Breast epithelium (tissue), 4 donors: ENCODE results near the gene IGSF9. TPM values are rescaled to one million over a fixed set of nuclear protein-coding genes. Genes with fewer than 3 reads are reported as not detected.
A peak's percentile ranks its signal among the peaks of the same experiment; 100 is the strongest.
"Not testable (repeated sequence)": the region's sequence is repeated elsewhere in the genome, so short reads cannot be mapped to it uniquely, and the experiment has no call there.

Source experiments
- DNase-seq, 2 donors: peaks; one replicate each; pipeline ENCODE4 v3.0.0-alpha.2; 2019; ENCODE audit warnings: low spot score in 2 of 2
- H3K27ac ChIP-seq, 2 donors: fragments of 200-600 bp; sonication (generic) in 1 of 2; one replicate each; pipeline ENCODE4 v1.5.1; 2016 to 2019; ENCODE audit warnings: mild to moderate bottlenecking in 1 of 2
- H3K27me3 ChIP-seq, 2 donors: fragments of 200-600 bp; sonication (generic) in 1 of 2; one replicate each; pipeline versions ENCODE4 v1.5.1 to v1.6.0; 2017 to 2019; ENCODE audit warnings: control low read depth in 1 of 2, mild to moderate bottlenecking in 1 of 2
- H3K36me3 ChIP-seq: fragments of 200-600 bp; one replicate; pipeline ENCODE4 v1.5.1; 2019
- H3K4me1 ChIP-seq, 2 donors: fragments of 200-600 bp; sonication (generic); one replicate each; pipeline ENCODE4 v1.5.1; 2016 to 2019; ENCODE audit warnings: control low read depth in 1 of 2
- H3K4me3 ChIP-seq, 3 donors: fragments of 200-600 bp; sonication (generic); 1 replicate in 2 of 3; 2 replicates in 1 of 3; pipeline ENCODE4 v1.5.1; 2016 to 2019; ENCODE audit warnings: mild to moderate bottlenecking in 3 of 3, moderate library complexity in 2 of 3
- H3K9me3 ChIP-seq, 2 donors: fragments of 200-600 bp; sonication (generic) in 1 of 2; one replicate each; pipeline ENCODE4 v1.5.1; 2016 to 2019; ENCODE audit warnings: control low read depth in 1 of 2
- POLR2A ChIP-seq: fragments of 450-650 bp; IDR thresholded peaks from one replicate; pipeline ENCODE4 v1.6.1; 2016; ENCODE audit warnings: antibody characterized with exemption, mild to moderate bottlenecking, moderate library complexity
- POLR2AphosphoS5 ChIP-seq, 3 donors: sonication (generic); formaldehyde crosslinking; IDR thresholded peaks; one replicate each; pipeline ENCODE4 v1.6.1; 2017; ENCODE audit warnings: antibody characterized with exemption in 3 of 3
- intact Hi-C: fragments of 100-400 bp; cut with DNase I; formaldehyde crosslinking; loops from one replicate; pipeline ENCODE4 v1.15.1; 2023; ENCODE audit warnings: low total_unique reads
- total RNA-seq, 3 donors: library from RNA; depleted of rRNA; stranded (reverse); fragments of >200 nt; gene quantifications; one replicate each; pipeline ENCODE4 v1.1.0, GENCODE V29; 2016
- TF ChIP-seq, protein P1 (sequence below), 3 donors: fragments of 450-650 bp; IDR thresholded peaks; one replicate each; pipeline ENCODE4 v1.5.1; 2016 to 2017; ENCODE audit warnings: antibody characterized with exemption in 3 of 3, mild to moderate bottlenecking in 3 of 3, moderate library complexity in 3 of 3

The IGSF9 gene
- total RNA-seq, 3 donors from 2014 or later, result 5.9 to 8.0 TPM; not detected in 1

DNA sequence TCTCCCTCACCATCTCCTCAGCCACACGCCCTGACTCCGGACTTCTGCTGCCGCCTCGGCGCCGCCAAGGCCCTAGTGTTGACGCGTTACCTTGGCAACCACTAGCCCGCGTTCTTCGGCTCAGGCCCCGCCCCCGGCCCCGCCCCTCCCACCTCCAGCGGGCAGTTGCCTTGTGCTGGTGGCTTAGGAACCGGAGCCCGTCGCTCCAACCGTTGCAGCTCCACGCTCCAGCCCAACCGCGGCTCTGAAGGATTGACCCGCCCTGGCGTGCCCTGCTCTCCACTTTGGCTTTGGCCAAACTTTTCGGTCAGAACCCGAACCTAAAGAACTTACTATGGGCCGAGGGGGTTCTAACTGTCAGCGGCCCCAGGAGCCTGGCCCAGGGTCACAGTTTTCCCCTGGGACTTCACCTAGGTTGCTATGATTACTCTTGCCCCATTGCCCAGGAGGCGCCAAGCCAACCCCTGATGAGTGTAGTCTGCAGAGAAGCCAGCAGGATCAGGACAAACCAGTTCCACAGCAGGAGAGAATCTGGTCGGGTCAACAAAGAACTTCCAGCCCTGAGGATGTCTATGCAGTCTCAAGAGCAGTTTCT is 45.2 kb downstream of the IGSF9 start, which contains the start of gene CFAP45:
TSS of gene CFAP45 (minus strand) at position 80 of the 595 bp plus-strand sequence. CDS start at position 13, 67 bp downstream.
- intact Hi-C loops, result no loop called here
- Histone ChIP-seq H3K4me1 (no peaks in the 10 kb centered on the region), H3K9me3 (no peaks in the 10 kb centered on the region), H3K27ac (peak within 1 kb of the TSS; percentile 89 to 92), H3K4me3 (peak within 1 kb of the TSS in 1 of 3 donors; percentile 41), H3K36me3 (no peaks in the 10 kb centered on the region), H3K27me3 (no peaks in the 10 kb centered on the region)
- TF ChIP-seq POLR2A, result no peak
- TF ChIP-seq POLR2AphosphoS5 (IDR thresholded peaks at IDR 0.05), result peak in 2 of 3 donors; percentile 13 to 57
- peak; percentile 84 to 91 for DNase-seq

DNA sequence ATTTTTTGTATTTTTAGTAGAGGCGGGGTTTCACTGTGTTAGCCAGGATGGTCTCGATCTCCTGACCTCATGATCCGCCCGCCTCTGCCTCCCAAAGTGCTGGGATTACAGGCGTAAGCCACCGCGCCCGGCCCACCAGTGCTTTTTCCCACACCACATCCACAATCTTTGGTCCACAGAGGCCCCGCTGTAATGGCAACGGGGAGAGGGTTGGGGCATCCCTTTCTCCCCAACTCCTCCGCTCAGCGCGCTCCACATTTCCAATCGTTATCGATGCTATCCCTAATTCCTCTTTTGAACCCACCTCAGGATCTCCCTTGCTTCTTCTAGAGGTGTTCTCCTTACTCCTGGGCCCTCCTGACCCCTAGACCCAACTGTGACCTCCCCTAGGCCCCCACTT is 45.8 kb downstream of the IGSF9 start:
- H3K9me3 ChIP-seq, H3K4me1 ChIP-seq, H3K36me3 ChIP-seq, H3K27me3 ChIP-seq, DNase-seq, H3K4me3 ChIP-seq, intact Hi-C loops: not testable (repeated sequence)
- peak overlapping the region; percentile 89 to 92 for H3K27ac ChIP-seq

DNA sequence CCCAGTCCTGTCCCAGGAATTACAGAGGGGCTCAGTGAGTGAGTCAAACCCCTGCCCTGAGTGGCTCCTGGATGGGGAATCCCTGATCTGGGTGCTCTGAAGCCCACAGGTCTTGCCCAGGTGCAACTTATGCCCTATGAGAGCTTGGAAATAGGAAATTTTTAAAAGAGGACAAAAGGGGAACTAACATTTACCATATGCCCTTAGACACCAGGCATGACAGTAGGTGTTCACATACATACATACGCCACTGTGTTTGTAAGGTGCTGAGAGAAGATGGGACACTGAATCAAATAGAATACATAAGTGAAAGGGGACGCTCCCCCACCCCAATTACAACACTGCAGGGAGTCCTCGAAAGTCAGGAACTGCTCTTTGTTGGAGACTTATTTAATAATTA is 46.9 kb downstream of the IGSF9 start:
- Histone ChIP-seq H3K27ac (peak overlapping the region in 1 of 2 donors; percentile 14), H3K4me3 (no peak overlapping the region), H3K4me1 (no peaks in the 10 kb centered on the region), H3K27me3 (no peaks in the 10 kb centered on the region), H3K36me3 (no peaks in the 10 kb centered on the region), H3K9me3 (no peaks in the 10 kb centered on the region)
- intact Hi-C loops, result no loop called here
- no peak for TF ChIP-seq POLR2AphosphoS5 (IDR thresholded peaks at IDR 0.05)
- TF ChIP-seq POLR2A, result no peak
- TF ChIP-seq, protein P1, sequence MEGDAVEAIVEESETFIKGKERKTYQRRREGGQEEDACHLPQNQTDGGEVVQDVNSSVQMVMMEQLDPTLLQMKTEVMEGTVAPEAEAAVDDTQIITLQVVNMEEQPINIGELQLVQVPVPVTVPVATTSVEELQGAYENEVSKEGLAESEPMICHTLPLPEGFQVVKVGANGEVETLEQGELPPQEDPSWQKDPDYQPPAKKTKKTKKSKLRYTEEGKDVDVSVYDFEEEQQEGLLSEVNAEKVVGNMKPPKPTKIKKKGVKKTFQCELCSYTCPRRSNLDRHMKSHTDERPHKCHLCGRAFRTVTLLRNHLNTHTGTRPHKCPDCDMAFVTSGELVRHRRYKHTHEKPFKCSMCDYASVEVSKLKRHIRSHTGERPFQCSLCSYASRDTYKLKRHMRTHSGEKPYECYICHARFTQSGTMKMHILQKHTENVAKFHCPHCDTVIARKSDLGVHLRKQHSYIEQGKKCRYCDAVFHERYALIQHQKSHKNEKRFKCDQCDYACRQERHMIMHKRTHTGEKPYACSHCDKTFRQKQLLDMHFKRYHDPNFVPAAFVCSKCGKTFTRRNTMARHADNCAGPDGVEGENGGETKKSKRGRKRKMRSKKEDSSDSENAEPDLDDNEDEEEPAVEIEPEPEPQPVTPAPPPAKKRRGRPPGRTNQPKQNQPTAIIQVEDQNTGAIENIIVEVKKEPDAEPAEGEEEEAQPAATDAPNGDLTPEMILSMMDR (IDR thresholded peaks at IDR 0.05), result no peak
- no peak for DNase-seq

DNA sequence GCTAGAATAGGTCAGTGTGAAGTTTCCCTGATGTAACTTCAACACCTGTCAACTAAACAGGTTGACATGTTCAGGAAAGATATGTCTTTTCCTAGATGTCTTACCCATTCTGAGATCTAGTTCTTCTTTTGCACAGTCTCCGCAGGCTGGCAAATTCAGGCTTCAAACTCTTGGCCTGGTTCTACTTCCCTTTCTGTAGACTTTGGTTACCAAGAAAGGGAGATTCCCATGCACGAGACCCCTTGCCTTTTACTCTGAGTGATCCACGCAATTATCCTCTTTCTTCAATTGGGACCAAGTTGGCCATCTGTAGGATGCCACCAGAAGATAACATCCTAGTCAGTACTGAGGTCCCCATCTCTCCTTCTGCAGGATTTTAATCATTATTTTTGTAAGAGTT is 47.5 kb downstream of the IGSF9 start:
- no peaks in the 10 kb centered on the region for H3K36me3 ChIP-seq
- DNase-seq, result no peak
- H3K9me3 ChIP-seq, result no peaks in the 10 kb centered on the region
- TF ChIP-seq, protein P1 (IDR thresholded peaks at IDR 0.05), result no peak
- no peak for TF ChIP-seq POLR2A
- no peaks in the 10 kb centered on the region for H3K4me1 ChIP-seq
- H3K4me3 ChIP-seq, result no peak overlapping the region
- no peak overlapping the region for H3K27ac ChIP-seq
- H3K27me3 ChIP-seq, result no peaks in the 10 kb centered on the region
- intact Hi-C loops, result no loop called here

DNA sequence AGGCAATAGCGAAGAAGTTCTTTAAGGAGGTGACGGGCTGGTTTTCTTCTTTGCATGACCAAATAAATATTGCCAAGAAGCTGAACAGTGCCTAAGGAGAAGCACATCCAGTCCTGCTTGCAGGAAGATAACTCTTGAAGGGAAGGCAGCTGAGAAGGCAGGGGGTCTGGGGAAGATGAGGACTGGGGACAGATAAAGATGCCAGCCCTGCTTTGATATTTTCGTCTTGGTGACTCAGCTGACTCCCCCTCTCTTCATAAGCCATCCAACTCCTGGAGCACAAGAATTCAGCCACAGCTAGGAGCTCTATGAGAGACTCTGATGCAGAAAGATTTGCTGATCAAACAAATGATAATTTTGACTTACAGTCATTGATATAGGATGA is 48.9 kb downstream of the IGSF9 start:
- intact Hi-C loops, result no loop called here
- TF ChIP-seq POLR2AphosphoS5 (IDR thresholded peaks at IDR 0.05), result no peak
- TF ChIP-seq POLR2A, result no peak
- TF ChIP-seq, protein P1 (IDR thresholded peaks at IDR 0.05), result no peak
- Histone ChIP-seq H3K4me1 (no peaks in the 10 kb centered on the region), H3K36me3 (no peaks in the 10 kb centered on the region), H3K4me3 (no peak overlapping the region), H3K9me3 (no peaks in the 10 kb centered on the region), H3K27ac (peak overlapping the region; percentile 8 to 48), H3K27me3 (no peaks in the 10 kb centered on the region)
- DNase-seq, result no peak

DNA sequence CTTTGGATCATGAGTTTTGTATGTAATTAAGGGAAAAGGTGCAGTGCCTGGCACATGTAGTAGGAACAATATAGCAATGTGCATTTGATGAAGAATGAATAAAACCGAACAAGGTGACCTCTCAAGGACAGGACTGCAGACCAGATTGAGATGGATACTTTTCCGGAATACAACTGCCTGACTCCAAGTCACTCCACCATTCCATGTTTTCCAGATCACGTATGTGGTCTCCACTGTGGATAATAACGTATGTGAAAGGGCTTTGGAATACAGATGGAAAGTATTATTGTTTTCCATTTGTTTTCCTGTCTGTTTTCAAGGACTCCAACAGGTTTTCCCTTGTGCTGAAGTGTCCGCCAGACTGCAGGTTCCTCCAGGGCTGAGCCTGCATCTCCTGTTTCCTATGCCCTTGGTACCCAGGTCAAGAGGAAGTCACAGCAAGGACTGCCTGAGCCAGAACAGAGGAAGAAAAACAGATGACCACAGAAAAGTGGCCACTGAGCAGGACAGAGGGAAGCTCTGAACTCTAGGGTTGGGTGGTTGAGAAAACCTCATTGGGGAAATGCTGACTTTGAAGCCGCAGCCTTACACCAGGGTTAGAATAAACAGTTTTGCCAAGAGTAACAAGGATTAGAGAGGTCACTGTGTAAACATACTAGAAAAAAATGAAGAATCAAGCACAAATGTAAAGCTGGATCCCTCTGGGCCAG is 49.4 kb downstream of the IGSF9 start:
- H3K27ac ChIP-seq, result peak overlapping the region in 1 of 2 donors; percentile 48
- intact Hi-C loops, result no loop called here
- no peaks in the 10 kb centered on the region for H3K4me1 ChIP-seq
- DNase-seq, result no peak
- no peaks in the 10 kb centered on the region for H3K36me3 ChIP-seq
- no peak overlapping the region for H3K4me3 ChIP-seq
- no peaks in the 10 kb centered on the region for H3K27me3 ChIP-seq
- TF ChIP-seq POLR2AphosphoS5 (IDR thresholded peaks at IDR 0.05) (no peak), POLR2A (no peak)
- TF ChIP-seq, protein P1 (IDR thresholded peaks at IDR 0.05), result no peak
- H3K9me3 ChIP-seq, result no peaks in the 10 kb centered on the region
